K562 (cell line): ENCODE data around the gene ANKS1A.

Experiments used
- DACH1 ChIP-seq: fragments of 450-650 bp; IDR thresholded peaks from 2 replicates; pipeline ENCODE4 v1.6.1; 2018; ENCODE audit not compliant: partially characterized antibody
- ELF1 ChIP-seq: fragments of 200-800 bp; sonication (Bioruptor generic); IDR thresholded peaks from 2 replicates; pipeline ENCODE4 v1.6.1; 2016; ENCODE audit warnings: missing genetic modification characterization, missing compliant biosample characterization
- MIER1 ChIP-seq: fragments of 450-650 bp; IDR thresholded peaks from 2 replicates; pipeline ENCODE4 v1.6.1; 2016; ENCODE audit warnings: antibody characterized with exemption, mild to moderate bottlenecking, low read depth
- SPI1 ChIP-seq: IDR thresholded peaks from 2 replicates; pipeline ENCODE4 v1.6.1; 2011; ENCODE audit warnings: low read depth, low read length, control low read depth, borderline replicate concordance
- SRSF9 ChIP-seq: fragments of 200-400 bp; formaldehyde crosslinking; IDR thresholded peaks from 2 replicates; pipeline ENCODE4 v1.6.1; 2017; ENCODE audit warnings: low read depth, low read length, borderline replicate concordance
- ZBTB8A ChIP-seq: fragments of 450-650 bp; IDR thresholded peaks from 2 replicates; pipeline ENCODE4 v1.6.1; 2018; ENCODE audit warnings: mild to moderate bottlenecking, moderate library complexity; ENCODE audit not compliant: partially characterized antibody
- TF ChIP-seq, protein P1 (sequence below), 3 experiments: IDR thresholded peaks in 2 of 3; conservative IDR thresholded peaks in 1 of 3; 2 replicates each; pipeline ENCODE4 v1.5.1; 2011 to 2012; ENCODE audit warnings: low read length in 3 of 3, mild to moderate bottlenecking in 3 of 3, control low read depth in 2 of 3, improper control_type of control experiment in 1 of 3, inconsistent platforms in 1 of 3, low read depth in 1 of 3, mixed read lengths in 1 of 3, moderate library complexity in 1 of 3; ENCODE audit not compliant: insufficient read depth in 2 of 3

DNA sequence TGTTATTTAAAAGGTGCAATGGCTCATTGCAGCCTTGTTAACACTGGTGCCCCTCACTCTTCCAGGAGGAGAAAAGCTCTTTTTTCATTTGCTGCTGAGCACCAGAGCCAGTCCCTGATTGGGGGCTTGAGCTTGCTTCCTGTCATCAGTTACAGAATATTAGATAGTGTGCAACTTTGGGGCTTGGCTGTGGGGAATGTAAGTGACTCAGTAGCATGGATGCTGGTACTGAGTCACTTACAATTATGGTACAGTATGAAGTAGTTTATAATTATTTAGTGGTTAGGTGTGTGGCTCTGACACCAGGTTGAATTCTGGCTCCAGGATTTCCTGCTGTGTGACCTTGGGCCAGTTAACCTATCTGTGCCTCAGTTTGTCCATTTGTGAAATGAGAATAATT, 37.6 kb downstream of the ANKS1A start:
- TF ChIP-seq SRSF9 = no peak
- no peak for TF ChIP-seq ELF1 (tag)
- TF ChIP-seq, protein P1, sequence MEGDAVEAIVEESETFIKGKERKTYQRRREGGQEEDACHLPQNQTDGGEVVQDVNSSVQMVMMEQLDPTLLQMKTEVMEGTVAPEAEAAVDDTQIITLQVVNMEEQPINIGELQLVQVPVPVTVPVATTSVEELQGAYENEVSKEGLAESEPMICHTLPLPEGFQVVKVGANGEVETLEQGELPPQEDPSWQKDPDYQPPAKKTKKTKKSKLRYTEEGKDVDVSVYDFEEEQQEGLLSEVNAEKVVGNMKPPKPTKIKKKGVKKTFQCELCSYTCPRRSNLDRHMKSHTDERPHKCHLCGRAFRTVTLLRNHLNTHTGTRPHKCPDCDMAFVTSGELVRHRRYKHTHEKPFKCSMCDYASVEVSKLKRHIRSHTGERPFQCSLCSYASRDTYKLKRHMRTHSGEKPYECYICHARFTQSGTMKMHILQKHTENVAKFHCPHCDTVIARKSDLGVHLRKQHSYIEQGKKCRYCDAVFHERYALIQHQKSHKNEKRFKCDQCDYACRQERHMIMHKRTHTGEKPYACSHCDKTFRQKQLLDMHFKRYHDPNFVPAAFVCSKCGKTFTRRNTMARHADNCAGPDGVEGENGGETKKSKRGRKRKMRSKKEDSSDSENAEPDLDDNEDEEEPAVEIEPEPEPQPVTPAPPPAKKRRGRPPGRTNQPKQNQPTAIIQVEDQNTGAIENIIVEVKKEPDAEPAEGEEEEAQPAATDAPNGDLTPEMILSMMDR (IDR thresholded peaks at IDR 0.05 in 2 of 3, conservative IDR thresholded peaks at IDR 0.05 in 1 of 3; ENCODE audit: insufficient read depth in 2 of 3, low read depth in 1 of 3, low read length in 3 of 3) = no peak
- TF ChIP-seq SPI1 = no peak
- no peak for TF ChIP-seq ZBTB8A
- no peak for TF ChIP-seq MIER1
- TF ChIP-seq DACH1 = no peak
